ENCODE data around the gene TSPAN2. TPM values are rescaled to one million over a fixed set of nuclear protein-coding genes. Genes with fewer than 3 reads are reported as not detected.

The TSPAN2 gene
- total RNA-seq, 1 donor from 2014 or later = 6.1 TPM

- ATAC-seq (no peak), DNase-seq (no peak)
- no peak for TF ChIP-seq CTCF (IDR thresholded peaks at IDR 0.05)
- H3K27ac ChIP-seq = no peak overlapping the region
- no peak overlapping the region for H3K4me3 ChIP-seq
- H3K4me1 ChIP-seq = no peaks in the 10 kb centered on the region
- H3K36me3 ChIP-seq = no peaks in the 10 kb centered on the region
- H3K9me3 ChIP-seq = peaks cover 7% of the 10 kb centered on the region
- peaks cover 3% of the 10 kb centered on the region for H3K27me3 ChIP-seq
- intact Hi-C loops (cut with DNase I) = no loop called here
Measured at GRCh38 chr1:115121793-115122192, 32.5 kb upstream of the TSPAN2 start.

GRCh38 chr1:115120296-115120695, 31.0 kb upstream of the TSPAN2 start:
- H3K9me3 ChIP-seq = peaks cover 7% of the 10 kb centered on the region
- TF ChIP-seq CTCF (IDR thresholded peaks at IDR 0.05) = no peak
- no peaks in the 10 kb centered on the region for H3K4me1 ChIP-seq
- H3K27me3 ChIP-seq = peaks cover 3% of the 10 kb centered on the region
- intact Hi-C loops (cut with DNase I) = no loop called here
- DNase-seq (no peak), ATAC-seq (no peak)
- H3K4me3 ChIP-seq = no peak overlapping the region
- H3K36me3 ChIP-seq = no peaks in the 10 kb centered on the region
- H3K27ac ChIP-seq = no peak overlapping the region

GRCh38 chr1:115118611-115119010, 29.3 kb upstream of the TSPAN2 start:
- H3K4me1 ChIP-seq = no peaks in the 10 kb centered on the region
- no peaks in the 10 kb centered on the region for H3K36me3 ChIP-seq
- DNase-seq = no peak
- H3K27me3 ChIP-seq = peaks cover 3% of the 10 kb centered on the region
- intact Hi-C loops (cut with DNase I) = no loop called here
- TF ChIP-seq CTCF (IDR thresholded peaks at IDR 0.05) = no peak
- no peak for ATAC-seq
- H3K9me3 ChIP-seq = peaks cover 3% of the 10 kb centered on the region
- no peak overlapping the region for H3K4me3 ChIP-seq
- no peak overlapping the region for H3K27ac ChIP-seq

GRCh38 chr1:115118086-115118485, 28.8 kb upstream of the TSPAN2 start:
- TF ChIP-seq CTCF (IDR thresholded peaks at IDR 0.05) = no peak
- peaks cover 3% of the 10 kb centered on the region for H3K27me3 ChIP-seq
- intact Hi-C loops (cut with DNase I) = no loop called here
- no peaks in the 10 kb centered on the region for H3K4me1 ChIP-seq
- peaks cover 3% of the 10 kb centered on the region for H3K9me3 ChIP-seq
- DNase-seq (no peak), ATAC-seq (peak; percentile 72)
- no peak overlapping the region for H3K4me3 ChIP-seq
- no peak overlapping the region for H3K27ac ChIP-seq
- no peaks in the 10 kb centered on the region for H3K36me3 ChIP-seq

- TF ChIP-seq CTCF (IDR thresholded peaks at IDR 0.05) = no peak
- H3K27me3 ChIP-seq = no peaks in the 10 kb centered on the region
- H3K4me3 ChIP-seq = no peak overlapping the region
- H3K36me3 ChIP-seq = no peaks in the 10 kb centered on the region
- intact Hi-C loops (cut with DNase I) = no loop called here
- no peaks in the 10 kb centered on the region for H3K4me1 ChIP-seq
- peak; percentile 67 for ATAC-seq
- H3K9me3 ChIP-seq = peaks cover 3% of the 10 kb centered on the region
- DNase-seq = no peak
- H3K27ac ChIP-seq = no peak overlapping the region
Measured at GRCh38 chr1:115117298-115117697, 28.0 kb upstream of the TSPAN2 start.

GRCh38 chr1:115116512-115116911, 27.2 kb upstream of the TSPAN2 start:
- Histone ChIP-seq H3K9me3 (no peaks in the 10 kb centered on the region), H3K4me3 (no peak overlapping the region), H3K27ac (no peak overlapping the region), H3K36me3 (no peaks in the 10 kb centered on the region), H3K27me3 (no peaks in the 10 kb centered on the region), H3K4me1 (no peaks in the 10 kb centered on the region)
- no peak for TF ChIP-seq CTCF (IDR thresholded peaks at IDR 0.05)
- ATAC-seq = no peak
- DNase-seq = no peak
- intact Hi-C loops (cut with DNase I) = no loop called here

Measured in upper lobe of right lung (tissue), 1 donor.